GM15510 (cell line): Measurements from ENCODE around the gene ANGPTL2.

Source experiments
- POLR2A ChIP-seq: IDR thresholded peaks from 3 replicates; pipeline ENCODE4 v1.6.1; 2011; ENCODE audit warnings: borderline replicate concordance; ENCODE audit not compliant: insufficient read length; ENCODE audit errors: extremely low read depth

The ANGPTL2 gene

GRCh38 chr9:127116088-127116726 lies 6.2 kb downstream of the ANGPTL2 start:
- no peak for TF ChIP-seq POLR2A

GRCh38 chr9:127114606-127115005 lies 7.8 kb downstream of the ANGPTL2 start:
- no peak for TF ChIP-seq POLR2A

GRCh38 chr9:127113191-127113972 lies 9.1 kb downstream of the ANGPTL2 start:
- no peak for TF ChIP-seq POLR2A

- no peak for TF ChIP-seq POLR2A
These were observed 9.7 kb downstream of the ANGPTL2 start for GRCh38 chr9:127112735-127113161.

GRCh38 chr9:127112056-127112455 lies 10.4 kb downstream of the ANGPTL2 start:
- no peak for TF ChIP-seq POLR2A

GRCh38 chr9:127109212-127109711 lies 13.2 kb downstream of the ANGPTL2 start:
- TF ChIP-seq POLR2A: no peak

GRCh38 chr9:127107929-127108876 lies 14.2 kb downstream of the ANGPTL2 start:
- no peak for TF ChIP-seq POLR2A

GRCh38 chr9:127107171-127107928 lies 15.1 kb downstream of the ANGPTL2 start:
- no peak for TF ChIP-seq POLR2A

- TF ChIP-seq POLR2A: no peak
These were observed 16.0 kb downstream of the ANGPTL2 start for GRCh38 chr9:127106466-127106855.

- no peak for TF ChIP-seq POLR2A
These were observed 16.5 kb downstream of the ANGPTL2 start for GRCh38 chr9:127105805-127106465.

GRCh38 chr9:127104581-127105311 lies 17.7 kb downstream of the ANGPTL2 start:
- TF ChIP-seq POLR2A: no peak

GRCh38 chr9:127102788-127103187 lies 19.6 kb downstream of the ANGPTL2 start:
- no peak for TF ChIP-seq POLR2A

- TF ChIP-seq POLR2A: no peak
These were observed 20.3 kb downstream of the ANGPTL2 start for GRCh38 chr9:127102176-127102575.
